ENCODE measurements around the gene ANKRD6.

Gene ANKRD6

DNA sequence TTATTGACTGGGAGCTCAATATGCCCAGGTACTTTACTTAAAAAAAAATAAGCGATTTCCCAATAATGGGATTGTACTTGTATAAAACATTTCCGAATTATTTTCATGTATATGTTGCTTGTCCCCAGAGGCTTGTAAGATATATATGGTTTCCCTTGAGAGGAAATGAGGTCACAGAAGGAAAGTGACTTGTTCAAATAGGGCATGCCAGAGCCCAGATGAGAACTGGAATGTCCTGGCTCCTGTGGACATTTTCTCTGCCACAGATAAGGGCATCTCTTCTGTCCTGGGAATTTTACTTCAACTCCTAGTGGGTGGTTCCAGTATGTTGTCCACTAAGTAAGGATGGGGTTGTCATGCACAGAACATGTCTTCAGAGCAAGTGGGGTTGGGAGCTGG lies 142.6 kb downstream of the ANKRD6 start:
- no peak overlapping the region for H3K27ac ChIP-seq
- TF ChIP-seq, protein P1, sequence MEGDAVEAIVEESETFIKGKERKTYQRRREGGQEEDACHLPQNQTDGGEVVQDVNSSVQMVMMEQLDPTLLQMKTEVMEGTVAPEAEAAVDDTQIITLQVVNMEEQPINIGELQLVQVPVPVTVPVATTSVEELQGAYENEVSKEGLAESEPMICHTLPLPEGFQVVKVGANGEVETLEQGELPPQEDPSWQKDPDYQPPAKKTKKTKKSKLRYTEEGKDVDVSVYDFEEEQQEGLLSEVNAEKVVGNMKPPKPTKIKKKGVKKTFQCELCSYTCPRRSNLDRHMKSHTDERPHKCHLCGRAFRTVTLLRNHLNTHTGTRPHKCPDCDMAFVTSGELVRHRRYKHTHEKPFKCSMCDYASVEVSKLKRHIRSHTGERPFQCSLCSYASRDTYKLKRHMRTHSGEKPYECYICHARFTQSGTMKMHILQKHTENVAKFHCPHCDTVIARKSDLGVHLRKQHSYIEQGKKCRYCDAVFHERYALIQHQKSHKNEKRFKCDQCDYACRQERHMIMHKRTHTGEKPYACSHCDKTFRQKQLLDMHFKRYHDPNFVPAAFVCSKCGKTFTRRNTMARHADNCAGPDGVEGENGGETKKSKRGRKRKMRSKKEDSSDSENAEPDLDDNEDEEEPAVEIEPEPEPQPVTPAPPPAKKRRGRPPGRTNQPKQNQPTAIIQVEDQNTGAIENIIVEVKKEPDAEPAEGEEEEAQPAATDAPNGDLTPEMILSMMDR (conservative IDR thresholded peaks at IDR 0.05) = no peak

DNA sequence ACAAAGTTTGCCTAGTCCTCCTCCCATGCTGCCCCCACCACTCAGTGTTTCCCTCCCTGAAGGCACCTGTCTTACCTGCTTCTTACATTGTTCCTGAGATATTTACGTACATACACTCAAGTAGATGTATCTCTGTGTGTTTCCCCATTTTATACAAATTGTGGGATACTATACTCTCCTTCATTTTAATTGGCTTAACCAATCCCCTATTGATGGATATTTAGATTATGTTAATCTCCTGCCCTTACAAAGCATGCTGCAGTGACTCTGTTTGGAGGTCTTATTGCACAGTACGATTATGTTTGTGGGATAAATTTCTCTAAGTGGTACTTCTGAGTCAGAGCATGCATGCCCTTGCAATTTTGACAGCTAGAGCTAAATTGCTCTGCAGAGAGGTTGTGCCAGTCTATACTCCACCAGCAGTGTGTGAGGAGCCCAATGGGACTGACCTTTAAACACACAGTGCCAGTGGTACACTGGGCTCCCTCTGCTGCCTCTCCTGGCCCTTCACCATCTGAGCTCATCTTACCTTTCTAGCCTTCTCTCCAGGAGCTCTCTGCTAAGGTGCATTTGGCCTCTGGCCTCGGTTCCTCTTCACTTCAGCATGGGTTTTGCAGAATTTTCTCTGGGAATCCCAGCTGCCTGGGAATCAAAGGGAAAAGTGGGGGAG lies 148.2 kb downstream of the ANKRD6 start:
- no peak overlapping the region for H3K27ac ChIP-seq
- TF ChIP-seq, protein P1 (conservative IDR thresholded peaks at IDR 0.05) = no peak

DNA sequence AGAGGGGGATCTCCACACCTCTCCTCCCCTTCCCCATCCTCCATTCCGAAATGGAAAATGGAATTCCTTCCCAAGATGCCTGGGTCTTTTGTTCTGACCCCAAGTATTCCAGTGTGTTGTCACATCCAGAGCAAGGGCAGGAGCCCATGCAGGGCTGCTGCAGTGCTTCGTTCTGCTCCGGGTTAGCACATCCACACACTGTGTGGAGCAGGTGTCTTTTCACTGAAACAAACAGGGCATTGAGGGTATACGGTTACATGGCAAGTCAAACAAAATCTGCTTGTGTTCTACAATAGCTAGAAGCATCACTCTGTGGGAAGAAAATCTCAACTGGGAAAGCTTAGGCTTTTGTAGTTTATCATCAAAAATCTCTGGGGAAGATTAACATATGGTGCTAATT lies 148.7 kb downstream of the ANKRD6 start:
- TF ChIP-seq, protein P1 (conservative IDR thresholded peaks at IDR 0.05) = no peak
- H3K27ac ChIP-seq = no peak overlapping the region

DNA sequence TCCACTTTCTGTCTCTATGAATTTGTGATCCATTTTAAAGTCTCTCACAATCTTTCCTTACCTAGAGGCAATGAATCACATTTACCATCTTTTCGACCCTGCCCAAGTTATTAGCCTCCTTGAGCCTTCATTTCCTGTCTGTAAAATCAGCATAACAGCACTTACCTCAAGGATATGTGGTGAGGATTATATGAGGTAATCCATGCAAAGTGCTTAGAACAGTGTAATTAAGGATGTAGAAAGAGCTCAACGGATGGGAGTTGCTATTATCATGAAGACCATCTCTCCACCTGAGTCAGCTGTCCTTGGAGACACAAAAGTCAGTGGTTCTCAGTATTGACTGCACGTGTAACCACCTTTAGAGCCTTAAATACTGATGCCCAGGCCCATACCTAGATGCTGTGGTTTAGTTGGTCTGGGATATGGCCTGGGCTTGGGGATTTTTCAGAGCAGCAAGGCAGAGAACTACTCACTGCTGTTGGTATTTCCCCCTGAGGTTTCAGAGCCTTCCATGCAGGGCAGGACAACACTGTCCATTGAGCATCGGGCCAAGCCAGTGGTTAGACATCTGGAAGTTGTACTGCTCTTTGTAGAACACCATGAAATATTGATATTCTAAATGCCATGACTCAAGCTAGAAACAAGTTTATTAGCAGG lies 149.8 kb downstream of the ANKRD6 start:
- TF ChIP-seq, protein P1 (conservative IDR thresholded peaks at IDR 0.05) = no peak
- no peak overlapping the region for H3K27ac ChIP-seq

DNA sequence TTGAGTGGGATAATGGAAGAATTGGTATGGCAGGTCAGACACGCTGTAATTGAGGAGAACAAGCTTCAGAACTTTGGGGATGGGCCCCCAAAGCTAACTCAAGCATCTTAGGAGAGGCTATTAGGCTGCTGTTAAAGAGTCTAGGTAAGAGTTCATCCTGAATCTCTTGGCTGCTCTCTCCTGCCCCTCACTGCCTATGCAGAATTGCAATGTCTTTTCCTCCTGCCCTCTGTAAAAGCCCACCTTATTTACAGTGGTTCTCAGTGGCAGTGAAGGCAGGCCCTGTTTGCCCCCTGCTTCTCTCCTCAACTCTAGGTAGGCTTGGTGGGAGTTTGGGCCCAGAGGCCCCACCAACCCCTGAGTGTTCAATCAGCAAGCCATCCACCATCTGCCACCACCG lies 150.6 kb downstream of the ANKRD6 start:
- TF ChIP-seq, protein P1 (conservative IDR thresholded peaks at IDR 0.05) = no peak
- H3K27ac ChIP-seq = no peak overlapping the region

DNA sequence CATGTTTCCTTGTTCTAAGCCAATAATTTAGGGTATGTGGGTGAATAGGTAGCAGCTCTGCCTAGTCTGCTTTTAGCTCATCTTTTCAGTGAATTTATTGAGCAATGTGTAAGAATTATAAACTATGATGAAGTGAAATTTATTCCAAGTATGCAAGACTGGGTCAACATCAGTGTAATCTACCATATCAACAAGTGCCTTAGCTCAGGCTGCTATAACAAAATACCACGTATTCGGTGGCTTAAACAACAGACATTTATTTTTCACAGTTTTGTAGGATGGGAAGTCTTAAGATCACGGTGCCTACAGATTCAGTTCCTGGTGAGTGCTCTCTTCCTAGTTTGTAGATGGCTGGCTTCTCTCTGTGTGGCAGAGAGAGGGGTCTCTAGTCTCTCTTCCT lies 151.6 kb downstream of the ANKRD6 start:
- TF ChIP-seq, protein P1 (conservative IDR thresholded peaks at IDR 0.05) = no peak
- no peak overlapping the region for H3K27ac ChIP-seq

DNA sequence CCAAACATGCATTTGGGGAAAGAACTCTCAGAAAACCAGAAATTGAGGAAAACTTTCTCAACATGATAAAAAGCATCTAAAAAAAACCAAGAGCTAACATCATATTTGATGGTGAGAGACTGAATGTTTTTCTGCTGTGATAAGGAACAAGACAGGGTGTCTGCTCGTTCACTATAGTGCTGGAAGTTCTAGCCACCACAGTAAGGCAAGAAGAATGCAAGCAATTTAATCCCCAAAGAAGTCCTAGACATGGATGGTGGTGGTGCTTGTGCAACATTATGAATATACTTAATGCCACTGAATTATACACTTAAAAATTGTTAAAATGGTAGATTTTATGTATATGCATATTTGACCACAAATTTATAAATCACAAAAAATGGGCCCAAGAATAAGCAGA lies 152.2 kb downstream of the ANKRD6 start:
- TF ChIP-seq, protein P1 (conservative IDR thresholded peaks at IDR 0.05) = no peak
- no peak overlapping the region for H3K27ac ChIP-seq
